Osteoblast (primary cell): ENCODE results near the gene GJB2. TPM values are rescaled to one million over a fixed set of nuclear protein-coding genes. Genes with fewer than 3 reads are reported as not detected.

ENCODE experiments used
- DNase-seq: peaks from one replicate; pipeline ENCODE4 v3.0.0; 2011; ENCODE audit warnings: low spot score, mixed read lengths; ENCODE audit not compliant: insufficient read length; ENCODE audit errors: missing footprints
- H2AFZ ChIP-seq: 2 replicates; pipeline ENCODE4 v1.6.0; 2011; ENCODE audit warnings: mild to moderate bottlenecking, low read length
- H3K27ac ChIP-seq: 2 replicates; pipeline ENCODE4 v1.5.1; 2011; ENCODE audit warnings: mild to moderate bottlenecking, low read depth, low read length, moderate library complexity
- H3K27me3 ChIP-seq: 2 replicates; pipeline ENCODE4 v1.6.0; 2012; ENCODE audit warnings: mild to moderate bottlenecking, control low read depth, inconsistent platforms, low read length, moderate library complexity; ENCODE audit not compliant: insufficient read depth
- H3K36me3 ChIP-seq: 2 replicates; pipeline ENCODE4 v1.5.1; 2011; ENCODE audit warnings: mild to moderate bottlenecking, low read length, control low read depth, moderate library complexity; ENCODE audit not compliant: insufficient read depth
- H3K4me1 ChIP-seq: 2 replicates; pipeline ENCODE4 v1.5.1; 2011; ENCODE audit warnings: mild to moderate bottlenecking, low read length, control low read depth, moderate library complexity; ENCODE audit not compliant: insufficient read depth
- H3K4me2 ChIP-seq: 2 replicates; pipeline ENCODE4 v1.6.0; 2011; ENCODE audit warnings: mild to moderate bottlenecking, low read length; ENCODE audit not compliant: insufficient read depth
- H3K4me3 ChIP-seq: fragments of 200-600 bp; sonication (generic); 3 replicates; pipeline ENCODE4 v1.5.1; 2012; ENCODE audit warnings: mild to moderate bottlenecking, low read length, inconsistent platforms; ENCODE audit not compliant: insufficient read depth
- H3K79me2 ChIP-seq: 2 replicates; pipeline ENCODE4 v1.6.0; 2012; ENCODE audit warnings: mild to moderate bottlenecking, low read length, control low read depth, inconsistent platforms; ENCODE audit not compliant: insufficient read depth
- H3K9me3 ChIP-seq: 2 replicates; pipeline ENCODE4 v1.5.1; 2011; ENCODE audit warnings: low read depth, low read length, control low read depth
- H4K20me1 ChIP-seq: 2 replicates; pipeline ENCODE4 v1.6.0; 2012; ENCODE audit warnings: mild to moderate bottlenecking, low read length, control low read depth; ENCODE audit not compliant: insufficient read depth
- total RNA-seq: library from RNA; depleted of rRNA; stranded (reverse); fragments of >200 nt; gene quantifications from 2 replicates; pipeline ENCODE4 v1.2.3, GENCODE V29; 2012
- TF ChIP-seq, protein P1 (sequence below): IDR thresholded peaks from 2 replicates; pipeline ENCODE4 v1.5.1; 2011; ENCODE audit warnings: mild to moderate bottlenecking, low read depth, low read length, moderate library complexity; ENCODE audit errors: extremely low read depth

GJB2 gene
- total RNA-seq, 1 donor = under 0.01 TPM

DNA sequence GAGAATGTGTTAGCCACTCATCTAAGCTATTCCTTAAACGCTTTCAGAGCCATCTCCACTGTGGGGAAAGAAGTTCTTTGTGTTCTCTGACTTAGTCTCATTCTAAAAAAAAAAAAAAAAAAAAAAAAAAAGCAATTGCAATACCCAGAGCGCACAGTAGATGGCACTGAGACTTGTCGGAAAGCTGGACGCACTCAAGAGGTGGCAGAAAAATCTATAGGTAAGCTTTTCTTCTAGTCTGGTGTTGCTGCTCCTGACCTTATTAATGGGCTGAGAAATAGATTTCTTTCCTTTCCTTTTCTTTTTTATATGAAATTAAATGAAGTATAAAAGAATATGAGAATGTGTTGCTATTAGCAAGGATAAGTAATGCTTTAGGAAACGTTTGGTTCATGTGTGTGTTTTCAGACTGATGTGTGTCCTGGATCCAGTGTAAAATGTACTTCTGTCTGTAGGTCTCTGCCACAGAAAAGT, 4.7 kb upstream of the GJB2 start:
- peak overlapping the region; percentile 71 for H2AFZ ChIP-seq
- no peaks in the 10 kb centered on the region for H3K4me1 ChIP-seq
- H3K36me3 ChIP-seq = no peaks in the 10 kb centered on the region
- peaks cover 79% of the 10 kb centered on the region for H3K27me3 ChIP-seq
- TF ChIP-seq, protein P1, sequence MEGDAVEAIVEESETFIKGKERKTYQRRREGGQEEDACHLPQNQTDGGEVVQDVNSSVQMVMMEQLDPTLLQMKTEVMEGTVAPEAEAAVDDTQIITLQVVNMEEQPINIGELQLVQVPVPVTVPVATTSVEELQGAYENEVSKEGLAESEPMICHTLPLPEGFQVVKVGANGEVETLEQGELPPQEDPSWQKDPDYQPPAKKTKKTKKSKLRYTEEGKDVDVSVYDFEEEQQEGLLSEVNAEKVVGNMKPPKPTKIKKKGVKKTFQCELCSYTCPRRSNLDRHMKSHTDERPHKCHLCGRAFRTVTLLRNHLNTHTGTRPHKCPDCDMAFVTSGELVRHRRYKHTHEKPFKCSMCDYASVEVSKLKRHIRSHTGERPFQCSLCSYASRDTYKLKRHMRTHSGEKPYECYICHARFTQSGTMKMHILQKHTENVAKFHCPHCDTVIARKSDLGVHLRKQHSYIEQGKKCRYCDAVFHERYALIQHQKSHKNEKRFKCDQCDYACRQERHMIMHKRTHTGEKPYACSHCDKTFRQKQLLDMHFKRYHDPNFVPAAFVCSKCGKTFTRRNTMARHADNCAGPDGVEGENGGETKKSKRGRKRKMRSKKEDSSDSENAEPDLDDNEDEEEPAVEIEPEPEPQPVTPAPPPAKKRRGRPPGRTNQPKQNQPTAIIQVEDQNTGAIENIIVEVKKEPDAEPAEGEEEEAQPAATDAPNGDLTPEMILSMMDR = peak; percentile 81
- H3K9me3 ChIP-seq = no peaks in the 10 kb centered on the region
- DNase-seq = peak; percentile 86
- no peak overlapping the region for H3K27ac ChIP-seq
- H3K4me3 ChIP-seq = peak overlapping the region; percentile 42
- no peaks in the 10 kb centered on the region for H3K79me2 ChIP-seq
- peak overlapping the region; percentile 34 for H3K4me2 ChIP-seq
- H4K20me1 ChIP-seq = no peaks in the 10 kb centered on the region

DNA sequence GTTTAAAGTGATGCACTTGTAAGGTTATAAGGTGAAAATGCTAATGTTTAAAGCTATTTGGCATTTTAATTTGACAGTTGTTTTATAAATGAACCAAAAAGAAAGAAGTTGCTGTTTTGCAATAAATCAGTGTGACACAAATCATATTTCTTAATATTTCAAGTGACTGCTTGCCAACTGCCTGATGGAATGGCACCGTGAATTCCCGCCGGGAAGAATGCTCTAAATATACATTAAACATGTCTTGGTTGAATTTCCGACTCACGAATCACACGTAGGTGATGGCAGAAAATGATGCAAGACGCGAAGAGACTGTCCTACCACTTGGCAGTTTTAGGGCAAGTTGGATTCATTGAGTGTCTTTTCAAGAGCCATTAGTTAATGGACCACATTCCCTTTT, 3.1 kb upstream of the GJB2 start:
- H3K79me2 ChIP-seq = no peaks in the 10 kb centered on the region
- H3K27me3 ChIP-seq = peaks cover 83% of the 10 kb centered on the region
- DNase-seq = no peak
- H3K4me2 ChIP-seq = no peak overlapping the region
- H3K36me3 ChIP-seq = no peaks in the 10 kb centered on the region
- H2AFZ ChIP-seq = no peak overlapping the region
- H3K9me3 ChIP-seq = no peaks in the 10 kb centered on the region
- no peaks in the 10 kb centered on the region for H4K20me1 ChIP-seq
- peaks cover 10% of the 10 kb centered on the region for H3K4me1 ChIP-seq
- H3K4me3 ChIP-seq = no peak overlapping the region
- TF ChIP-seq, protein P1 = no peak
- H3K27ac ChIP-seq = no peak overlapping the region

DNA sequence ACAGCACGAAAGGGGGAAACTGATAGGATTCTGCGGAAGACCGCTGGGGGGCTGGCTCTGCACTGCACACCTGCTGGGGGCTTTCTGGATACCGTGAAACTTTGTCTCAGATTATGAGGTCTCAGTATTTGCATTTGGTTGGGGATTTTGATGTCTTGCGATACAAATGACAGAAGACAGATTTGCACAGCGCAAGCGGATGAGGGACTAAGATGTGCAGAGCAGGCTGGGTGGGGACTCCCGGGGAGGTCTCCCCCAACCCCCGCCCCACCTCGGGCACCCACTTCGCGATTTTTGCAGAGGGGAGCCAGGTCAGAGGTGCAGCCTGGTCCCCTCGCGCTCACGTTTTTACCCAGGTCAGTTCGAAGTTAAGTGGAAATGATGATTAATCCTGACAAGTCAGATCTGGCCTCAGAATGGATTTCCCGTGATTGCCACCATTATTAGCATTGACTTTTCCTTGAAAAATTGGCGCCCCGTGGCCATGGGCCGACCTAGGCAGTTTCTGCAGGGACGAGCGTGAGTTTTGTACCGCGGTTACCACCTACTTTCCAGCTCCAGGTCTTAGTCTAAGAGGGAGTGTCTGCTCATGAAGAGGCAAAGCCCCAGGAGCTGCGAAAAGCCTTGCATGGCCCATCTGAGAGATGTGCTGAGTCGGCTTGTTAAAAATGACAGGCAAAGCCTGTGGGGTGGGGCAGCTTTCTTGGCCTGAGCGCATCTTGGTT, 1.3 kb upstream of the GJB2 start:
- no peak for DNase-seq
- Histone ChIP-seq H3K27me3 (peaks cover 73% of the 10 kb centered on the region), H3K9me3 (no peaks in the 10 kb centered on the region), H3K4me1 (peaks cover 18% of the 10 kb centered on the region), H4K20me1 (no peaks in the 10 kb centered on the region), H3K36me3 (no peaks in the 10 kb centered on the region), H3K27ac (no peak overlapping the region), H3K4me3 (no peak overlapping the region), H3K79me2 (no peaks in the 10 kb centered on the region), H2AFZ (no peak overlapping the region), H3K4me2 (no peak overlapping the region)
- TF ChIP-seq, protein P1 = no peak

DNA sequence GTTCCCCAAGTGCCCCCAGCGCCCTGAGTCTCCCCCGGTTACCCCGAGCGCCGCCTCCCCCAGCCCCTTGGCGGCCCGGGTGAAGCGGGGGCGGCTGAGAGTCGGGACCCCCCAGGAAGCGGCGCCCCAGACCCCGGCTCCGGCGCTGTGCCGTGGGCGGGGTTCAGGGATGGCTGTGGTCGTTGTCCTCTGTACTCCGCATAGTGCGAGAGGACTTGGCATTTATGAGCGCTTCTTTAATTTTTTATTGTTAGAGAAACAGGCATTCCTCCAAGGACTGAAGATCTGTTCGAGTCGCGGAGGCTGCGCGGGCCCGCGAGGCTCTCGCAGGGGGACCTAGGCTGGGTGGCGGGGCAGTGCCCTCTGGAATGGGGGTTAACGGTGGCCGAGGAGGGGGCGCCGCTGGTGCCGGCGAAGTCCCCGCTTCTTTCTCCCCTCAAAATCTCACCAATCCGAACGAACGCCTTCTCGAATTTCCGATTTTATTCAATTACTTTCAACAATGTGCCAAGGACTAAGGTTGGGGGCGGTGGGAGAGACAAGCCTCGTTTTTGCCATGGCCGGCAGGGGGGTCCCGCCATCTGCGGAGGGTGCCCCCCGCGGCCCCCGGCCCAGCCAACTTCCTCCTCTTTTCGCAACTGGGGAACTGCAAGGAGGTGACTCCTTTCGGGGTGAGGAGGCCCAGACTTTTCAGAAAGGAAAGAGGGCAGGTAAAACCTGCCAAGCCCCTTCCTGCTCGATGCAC, 596 bp upstream of the GJB2 start:
- Histone ChIP-seq H3K4me1 (peaks cover 18% of the 10 kb centered on the region), H2AFZ (no peak overlapping the region), H3K4me2 (peak overlapping the region; percentile 45), H3K27ac (no peak overlapping the region), H3K79me2 (no peaks in the 10 kb centered on the region), H4K20me1 (no peaks in the 10 kb centered on the region), H3K36me3 (no peaks in the 10 kb centered on the region), H3K9me3 (no peaks in the 10 kb centered on the region), H3K4me3 (peak overlapping the region; percentile 61), H3K27me3 (peaks cover 66% of the 10 kb centered on the region)
- DNase-seq = peak; percentile 83
- TF ChIP-seq, protein P1 = no peak
